Neural cell (in vitro differentiated cells): ENCODE results near the gene DEFB114. TPM values are rescaled to one million over a fixed set of nuclear protein-coding genes. Genes with fewer than 3 reads are reported as not detected.

Experiments
- H2AFZ ChIP-seq: fragments of 200-600, 300-800 bp; sonication (generic), shearing (Covaris generic); 2 replicates; pipeline ENCODE4 v1.6.0; 2014; ENCODE audit warnings: low read depth, mild to moderate bottlenecking, antibody characterized with exemption, low read length, moderate library complexity
- H3F3A ChIP-seq: fragments of 200-600 bp; shearing (Covaris generic); 2 replicates; pipeline ENCODE4 v1.6.1; 2016; ENCODE audit warnings: mild to moderate bottlenecking, moderate library complexity, mixed read lengths, antibody characterized with exemption, low read length; ENCODE audit not compliant: insufficient read depth, poor library complexity, severe bottlenecking
- H3K27ac ChIP-seq: fragments of 200-600, 300-800 bp; sonication (generic), shearing (Covaris generic); 2 replicates; pipeline ENCODE4 v1.5.1; 2014; ENCODE audit warnings: mild to moderate bottlenecking, low read length, moderate library complexity
- H3K27me3 ChIP-seq: fragments of 300-800, 200-600 bp; sonication (generic), shearing (Covaris generic); 2 replicates; pipeline ENCODE4 v1.6.0; 2014; ENCODE audit warnings: mild to moderate bottlenecking, low read depth, low read length, moderate library complexity; ENCODE audit not compliant: insufficient read depth
- H3K36me3 ChIP-seq: fragments of 300-800, 200-600 bp; sonication (generic), shearing (Covaris generic); 2 replicates; pipeline ENCODE4 v1.5.1; 2014; ENCODE audit warnings: mild to moderate bottlenecking, antibody characterized with exemption, low read length, moderate library complexity; ENCODE audit not compliant: insufficient read depth
- H3K4me2 ChIP-seq: fragments of 300-800, 200-600 bp; sonication (generic), shearing (Covaris generic); 2 replicates; pipeline ENCODE4 v1.6.0; 2014; ENCODE audit warnings: mild to moderate bottlenecking, low read length
- H3K4me3 ChIP-seq: fragments of 300-800, 200-600 bp; sonication (generic), shearing (Covaris generic); 2 replicates; pipeline ENCODE4 v1.5.1; 2014; ENCODE audit warnings: mild to moderate bottlenecking, low read length, moderate library complexity
- H3K79me2 ChIP-seq: fragments of 200-600 bp; shearing (Covaris generic); replicated peaks from 2 replicates; pipeline ENCODE4 v1.6.0; 2014; ENCODE audit warnings: mild to moderate bottlenecking, low read length, moderate library complexity; ENCODE audit not compliant: insufficient read depth
- H3K9ac ChIP-seq: fragments of 300-800, 200-600 bp; sonication (generic), shearing (Covaris generic); 2 replicates; pipeline ENCODE4 v1.6.1; 2016; ENCODE audit warnings: mild to moderate bottlenecking, low read length, mixed read lengths
- H3K9me2 ChIP-seq: fragments of 200-600 bp; shearing (Covaris generic); 2 replicates; pipeline ENCODE4 v1.6.1; 2016; ENCODE audit warnings: mild to moderate bottlenecking, low read length, mixed read lengths; ENCODE audit not compliant: insufficient read depth
- H3K9me3 ChIP-seq: fragments of 200-600, 300-800 bp; sonication (generic), shearing (Covaris generic); 2 replicates; pipeline ENCODE4 v1.6.1; 2016; ENCODE audit warnings: mild to moderate bottlenecking, mixed run types, low read length, moderate library complexity, mixed read lengths
- H4K20me1 ChIP-seq: fragments of 200-600 bp; shearing (Covaris generic); 2 replicates; pipeline ENCODE4 v1.6.1; 2016; ENCODE audit warnings: mild to moderate bottlenecking, mixed run types; ENCODE audit not compliant: insufficient read depth
- EP300 ChIP-seq: fragments of 450-650 bp; conservative IDR thresholded peaks from 2 replicates; pipeline ENCODE4 v1.6.1; 2014; ENCODE audit warnings: antibody characterized with exemption, mild to moderate bottlenecking, moderate library complexity; ENCODE audit not compliant: poor library complexity, severe bottlenecking
- EZH2 ChIP-seq: fragments of 200-600, 300-800 bp; shearing (Covaris generic), sonication (generic); IDR thresholded peaks from 2 replicates; pipeline ENCODE4 v1.6.1; 2014; ENCODE audit warnings: antibody characterized with exemption, low read length, borderline replicate concordance, mild to moderate bottlenecking; ENCODE audit not compliant: insufficient read depth, poor library complexity, severe bottlenecking
- MXI1 ChIP-seq: fragments of 450-650 bp; conservative IDR thresholded peaks from 2 replicates; pipeline ENCODE4 v1.6.1; 2014; ENCODE audit warnings: antibody characterized with exemption, mild to moderate bottlenecking; ENCODE audit not compliant: poor library complexity, severe bottlenecking
- POLR2AphosphoS5 ChIP-seq: IDR thresholded peaks from 2 replicates; pipeline ENCODE4 v1.6.1; 2012
- RAD21 ChIP-seq: fragments of 450-650 bp; conservative IDR thresholded peaks from 2 replicates; pipeline ENCODE4 v1.6.1; 2014; ENCODE audit warnings: antibody characterized with exemption, mild to moderate bottlenecking, moderate library complexity
- SMC3 ChIP-seq: fragments of 450-650 bp; conservative IDR thresholded peaks from 2 replicates; pipeline ENCODE4 v1.6.1; 2014; ENCODE audit warnings: antibody characterized with exemption, mild to moderate bottlenecking, moderate library complexity; ENCODE audit not compliant: poor library complexity
- TAF1 ChIP-seq: IDR thresholded peaks from 2 replicates; pipeline ENCODE4 v1.6.1; 2012; ENCODE audit warnings: low read depth
- polyA plus RNA-seq: library from polyadenylated mRNA; depleted of rRNA; stranded (reverse); fragments of >200 nt; gene quantifications from 2 replicates; pipeline ENCODE4 v1.2.3, GENCODE V29; 2014
- TF ChIP-seq, protein P1 (sequence below): IDR thresholded peaks from 2 replicates; pipeline ENCODE4 v1.6.1; 2012; ENCODE audit warnings: borderline replicate concordance
- TF ChIP-seq, protein P2 (sequence below): fragments of 450-650 bp; IDR thresholded peaks from 2 replicates; pipeline ENCODE4 v1.5.1; 2014; ENCODE audit warnings: antibody characterized with exemption, mild to moderate bottlenecking, moderate library complexity; ENCODE audit not compliant: poor library complexity, severe bottlenecking

DEFB114 gene
- polyA plus RNA-seq, 1 donor from 2014 or later, result not detected

DNA sequence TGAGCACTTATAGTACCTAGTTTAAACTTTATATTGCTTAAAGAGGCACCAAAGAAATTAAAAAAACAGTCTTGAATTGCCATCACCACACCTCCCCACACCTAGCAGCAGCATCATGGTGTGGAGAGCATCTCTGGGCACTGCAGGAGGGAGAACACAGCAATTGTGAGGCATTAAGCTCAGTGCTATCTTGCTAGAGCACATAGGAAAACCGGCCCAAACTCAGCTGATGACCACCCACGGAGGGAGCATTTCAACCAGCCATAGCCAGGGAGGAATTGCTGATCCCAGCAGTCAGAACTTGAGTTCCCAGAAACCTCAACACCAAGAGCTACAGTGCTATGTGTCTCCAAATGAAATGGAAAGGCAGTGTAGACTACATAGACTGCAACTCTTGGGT lies 24.9 kb upstream of the DEFB114 start:
- Histone ChIP-seq H2AFZ (no peak overlapping the region), H3K9me3 (no peaks in the 10 kb centered on the region)

DNA sequence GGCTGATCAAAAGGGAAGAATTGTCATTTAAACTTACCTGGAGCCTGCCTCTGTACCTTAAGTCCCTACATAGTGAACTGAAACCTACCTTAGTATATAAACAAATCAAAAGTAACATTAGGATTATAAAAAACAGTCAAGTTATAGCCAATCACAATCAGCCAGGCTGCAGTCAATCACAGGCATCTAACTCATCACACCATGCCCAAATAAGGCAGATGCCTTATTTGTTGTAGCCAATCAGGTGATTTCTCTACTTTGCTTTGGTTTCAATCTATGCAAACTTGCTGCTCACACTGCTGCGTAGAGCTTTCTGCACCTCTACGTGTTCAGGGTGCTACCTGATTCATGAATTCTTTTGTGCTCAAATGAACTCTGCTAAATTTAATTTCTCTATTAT lies 23.8 kb upstream of the DEFB114 start:
- H3K9me3 ChIP-seq, result no peaks in the 10 kb centered on the region
- H2AFZ ChIP-seq, result no peak overlapping the region
- H3K4me3 ChIP-seq, result no peak overlapping the region
- no peaks in the 10 kb centered on the region for H3F3A ChIP-seq
- H3K4me2 ChIP-seq, result no peak overlapping the region
- no peaks in the 10 kb centered on the region for H3K79me2 ChIP-seq
- no peak overlapping the region for H3K9ac ChIP-seq
- H3K9me2 ChIP-seq, result no peaks in the 10 kb centered on the region
- no peak overlapping the region for H3K27ac ChIP-seq
- no peaks in the 10 kb centered on the region for H3K36me3 ChIP-seq
- H4K20me1 ChIP-seq, result no peaks in the 10 kb centered on the region
- TF ChIP-seq, protein P1, sequence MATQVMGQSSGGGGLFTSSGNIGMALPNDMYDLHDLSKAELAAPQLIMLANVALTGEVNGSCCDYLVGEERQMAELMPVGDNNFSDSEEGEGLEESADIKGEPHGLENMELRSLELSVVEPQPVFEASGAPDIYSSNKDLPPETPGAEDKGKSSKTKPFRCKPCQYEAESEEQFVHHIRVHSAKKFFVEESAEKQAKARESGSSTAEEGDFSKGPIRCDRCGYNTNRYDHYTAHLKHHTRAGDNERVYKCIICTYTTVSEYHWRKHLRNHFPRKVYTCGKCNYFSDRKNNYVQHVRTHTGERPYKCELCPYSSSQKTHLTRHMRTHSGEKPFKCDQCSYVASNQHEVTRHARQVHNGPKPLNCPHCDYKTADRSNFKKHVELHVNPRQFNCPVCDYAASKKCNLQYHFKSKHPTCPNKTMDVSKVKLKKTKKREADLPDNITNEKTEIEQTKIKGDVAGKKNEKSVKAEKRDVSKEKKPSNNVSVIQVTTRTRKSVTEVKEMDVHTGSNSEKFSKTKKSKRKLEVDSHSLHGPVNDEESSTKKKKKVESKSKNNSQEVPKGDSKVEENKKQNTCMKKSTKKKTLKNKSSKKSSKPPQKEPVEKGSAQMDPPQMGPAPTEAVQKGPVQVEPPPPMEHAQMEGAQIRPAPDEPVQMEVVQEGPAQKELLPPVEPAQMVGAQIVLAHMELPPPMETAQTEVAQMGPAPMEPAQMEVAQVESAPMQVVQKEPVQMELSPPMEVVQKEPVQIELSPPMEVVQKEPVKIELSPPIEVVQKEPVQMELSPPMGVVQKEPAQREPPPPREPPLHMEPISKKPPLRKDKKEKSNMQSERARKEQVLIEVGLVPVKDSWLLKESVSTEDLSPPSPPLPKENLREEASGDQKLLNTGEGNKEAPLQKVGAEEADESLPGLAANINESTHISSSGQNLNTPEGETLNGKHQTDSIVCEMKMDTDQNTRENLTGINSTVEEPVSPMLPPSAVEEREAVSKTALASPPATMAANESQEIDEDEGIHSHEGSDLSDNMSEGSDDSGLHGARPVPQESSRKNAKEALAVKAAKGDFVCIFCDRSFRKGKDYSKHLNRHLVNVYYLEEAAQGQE, result no peak
- TF ChIP-seq SMC3, result no peak
- TF ChIP-seq RAD21, result no peak
- TF ChIP-seq EZH2, result no peak
- TF ChIP-seq POLR2AphosphoS5, result no peak
- TF ChIP-seq EP300, result no peak
- TF ChIP-seq MXI1, result no peak
- TF ChIP-seq, protein P2, sequence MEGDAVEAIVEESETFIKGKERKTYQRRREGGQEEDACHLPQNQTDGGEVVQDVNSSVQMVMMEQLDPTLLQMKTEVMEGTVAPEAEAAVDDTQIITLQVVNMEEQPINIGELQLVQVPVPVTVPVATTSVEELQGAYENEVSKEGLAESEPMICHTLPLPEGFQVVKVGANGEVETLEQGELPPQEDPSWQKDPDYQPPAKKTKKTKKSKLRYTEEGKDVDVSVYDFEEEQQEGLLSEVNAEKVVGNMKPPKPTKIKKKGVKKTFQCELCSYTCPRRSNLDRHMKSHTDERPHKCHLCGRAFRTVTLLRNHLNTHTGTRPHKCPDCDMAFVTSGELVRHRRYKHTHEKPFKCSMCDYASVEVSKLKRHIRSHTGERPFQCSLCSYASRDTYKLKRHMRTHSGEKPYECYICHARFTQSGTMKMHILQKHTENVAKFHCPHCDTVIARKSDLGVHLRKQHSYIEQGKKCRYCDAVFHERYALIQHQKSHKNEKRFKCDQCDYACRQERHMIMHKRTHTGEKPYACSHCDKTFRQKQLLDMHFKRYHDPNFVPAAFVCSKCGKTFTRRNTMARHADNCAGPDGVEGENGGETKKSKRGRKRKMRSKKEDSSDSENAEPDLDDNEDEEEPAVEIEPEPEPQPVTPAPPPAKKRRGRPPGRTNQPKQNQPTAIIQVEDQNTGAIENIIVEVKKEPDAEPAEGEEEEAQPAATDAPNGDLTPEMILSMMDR, result no peak
- TF ChIP-seq TAF1, result no peak
- no peaks in the 10 kb centered on the region for H3K27me3 ChIP-seq

More for the DNA sequence above, 24.9 kb upstream of the DEFB114 start:
- no peaks in the 10 kb centered on the region for H3K79me2 ChIP-seq
- H3K36me3 ChIP-seq, result no peaks in the 10 kb centered on the region
- no peak overlapping the region for H3K27ac ChIP-seq
- H3F3A ChIP-seq, result no peaks in the 10 kb centered on the region
- H3K4me3 ChIP-seq, result no peak overlapping the region
- H3K27me3 ChIP-seq, result no peaks in the 10 kb centered on the region
- no peak overlapping the region for H3K9ac ChIP-seq
- H4K20me1 ChIP-seq, result no peaks in the 10 kb centered on the region
- H3K9me2 ChIP-seq, result no peaks in the 10 kb centered on the region
- TF ChIP-seq RAD21, result no peak
- no peak for TF ChIP-seq SMC3
- TF ChIP-seq, protein P2, result no peak
- no peak for TF ChIP-seq POLR2AphosphoS5
- TF ChIP-seq TAF1, result no peak
- no peak for TF ChIP-seq EP300
- no peak for TF ChIP-seq MXI1
- TF ChIP-seq EZH2, result no peak
- TF ChIP-seq, protein P1, result no peak
- no peak overlapping the region for H3K4me2 ChIP-seq
